KMS-11 (cell line): Measurements from ENCODE around the gene ADAM15.

Experiments
- H2AFZ ChIP-seq: fragments of 200-600 bp; sonication (generic); 2 replicates; pipeline ENCODE4 v1.6.1; 2016; ENCODE audit warnings: antibody characterized with exemption, mixed run types, low read depth
- H3K27ac ChIP-seq: fragments of 200-600 bp; sonication (generic); 2 replicates; pipeline ENCODE4 v1.6.1; 2016; ENCODE audit warnings: mild to moderate bottlenecking, mixed run types
- H3K27me3 ChIP-seq: fragments of 200-600 bp; sonication (generic); 2 replicates; pipeline ENCODE4 v1.6.1; 2017; ENCODE audit warnings: mild to moderate bottlenecking, low read depth, mixed run types, moderate library complexity; ENCODE audit not compliant: insufficient read depth
- H3K36me3 ChIP-seq: fragments of 200-600 bp; sonication (generic); 2 replicates; pipeline ENCODE4 v1.6.1; 2017; ENCODE audit warnings: mild to moderate bottlenecking, mixed run types; ENCODE audit not compliant: insufficient read depth
- H3K4me1 ChIP-seq: fragments of 200-600 bp; sonication (generic); 2 replicates; pipeline ENCODE4 v1.6.1; 2016; ENCODE audit warnings: mild to moderate bottlenecking, low read depth, mixed run types; ENCODE audit not compliant: poor library complexity, severe bottlenecking
- H3K4me2 ChIP-seq: fragments of 200-600 bp; sonication (generic); 2 replicates; pipeline ENCODE4 v1.7.0; 2016; ENCODE audit warnings: mild to moderate bottlenecking, mixed run types
- H3K4me3 ChIP-seq: fragments of 200-600 bp; sonication (generic); IDR thresholded peaks from 2 replicates; pipeline ENCODE4 v1.6.1; 2017; ENCODE audit warnings: low read depth, low read length, mixed read lengths; ENCODE audit not compliant: insufficient read depth
- H3K79me2 ChIP-seq: fragments of 200-600 bp; sonication (generic); 2 replicates; pipeline ENCODE4 v1.6.1; 2016; ENCODE audit warnings: low read depth, mixed run types; ENCODE audit not compliant: insufficient read depth
- H3K9ac ChIP-seq: fragments of 200-600 bp; sonication (generic); 2 replicates; pipeline ENCODE4 v1.6.1; 2016; ENCODE audit warnings: mild to moderate bottlenecking, mixed run types
- H4K20me1 ChIP-seq: fragments of 200-600 bp; sonication (generic); 2 replicates; pipeline ENCODE4 v1.6.1; 2016; ENCODE audit warnings: mild to moderate bottlenecking, mixed run types; ENCODE audit not compliant: insufficient read depth
- CTCF ChIP-seq: fragments of 200-600 bp; sonication (generic); conservative IDR thresholded peaks from 2 replicates; pipeline ENCODE4 v1.6.1; 2017; ENCODE audit warnings: low read depth, mild to moderate bottlenecking, antibody characterized with exemption, low read length, moderate library complexity, mixed read lengths

ADAM15 gene

GRCh38 chr1:155080312-155081228, 29.5 kb downstream of the ADAM15 start:
- no peaks in the 10 kb centered on the region for H3K36me3 ChIP-seq
- no peaks in the 10 kb centered on the region for H3K79me2 ChIP-seq
- H3K27ac ChIP-seq = no peak overlapping the region
- peaks cover 64% of the 10 kb centered on the region for H3K27me3 ChIP-seq
- H3K4me1 ChIP-seq = peaks cover 76% of the 10 kb centered on the region
- no peak overlapping the region for H2AFZ ChIP-seq
- H3K4me3 ChIP-seq = peak overlapping the region; percentile 58
- no peaks in the 10 kb centered on the region for H4K20me1 ChIP-seq
- no peak for TF ChIP-seq CTCF
- H3K9ac ChIP-seq = no peak overlapping the region
- peak overlapping the region; percentile 77 for H3K4me2 ChIP-seq

GRCh38 chr1:155081472-155082300, 30.6 kb downstream of the ADAM15 start:
- no peak for TF ChIP-seq CTCF
- Histone ChIP-seq H4K20me1 (no peaks in the 10 kb centered on the region), H3K27me3 (peaks cover 64% of the 10 kb centered on the region), H3K36me3 (no peaks in the 10 kb centered on the region), H3K9ac (no peak overlapping the region), H3K4me3 (peak overlapping the region; percentile 33), H2AFZ (peak overlapping the region; percentile 48), H3K4me1 (peaks cover 86% of the 10 kb centered on the region), H3K79me2 (no peaks in the 10 kb centered on the region), H3K4me2 (peak overlapping the region; percentile 77), H3K27ac (no peak overlapping the region)

GRCh38 chr1:155082301-155083051, 31.4 kb downstream of the ADAM15 start:
- Histone ChIP-seq H2AFZ (peak overlapping the region; percentile 48), H3K4me3 (peak overlapping the region; percentile 33), H3K4me1 (peaks cover 85% of the 10 kb centered on the region), H3K79me2 (no peaks in the 10 kb centered on the region), H4K20me1 (no peaks in the 10 kb centered on the region), H3K27ac (no peak overlapping the region), H3K4me2 (peak overlapping the region; percentile 77), H3K27me3 (peaks cover 62% of the 10 kb centered on the region), H3K9ac (no peak overlapping the region), H3K36me3 (no peaks in the 10 kb centered on the region)
- TF ChIP-seq CTCF = no peak

- Histone ChIP-seq H3K27me3 (peaks cover 57% of the 10 kb centered on the region), H4K20me1 (no peaks in the 10 kb centered on the region), H3K9ac (no peak overlapping the region), H3K4me3 (no peak overlapping the region), H2AFZ (no peak overlapping the region), H3K4me2 (no peak overlapping the region), H3K36me3 (no peaks in the 10 kb centered on the region), H3K27ac (no peak overlapping the region), H3K4me1 (peaks cover 79% of the 10 kb centered on the region), H3K79me2 (no peaks in the 10 kb centered on the region)
- TF ChIP-seq CTCF = no peak
Measured at GRCh38 chr1:155083052-155083541, 32.0 kb downstream of the ADAM15 start.
